K562 (cell line): ENCODE results near the gene ZNF687. TPM values are rescaled to one million over a fixed set of nuclear protein-coding genes. Genes with fewer than 3 reads are reported as not detected.

ENCODE experiments used
- ARNT ChIP-seq, 2 experiments: fragments of 450-650 bp; IDR thresholded peaks; 2 replicates each; pipeline ENCODE4 v1.6.1; 2016; ENCODE audit warnings: mild to moderate bottlenecking in 1 of 2
- CTCF ChIP-seq, 3 experiments: IDR thresholded peaks in 2 of 3; conservative IDR thresholded peaks in 1 of 3; 2 replicates each; pipeline ENCODE4 v1.5.1; 2011 to 2012; ENCODE audit warnings: low read length in 3 of 3, mild to moderate bottlenecking in 3 of 3, control low read depth in 2 of 3, improper control_type of control experiment in 1 of 3, inconsistent platforms in 1 of 3, low read depth in 1 of 3, mixed read lengths in 1 of 3, moderate library complexity in 1 of 3; ENCODE audit not compliant: insufficient read depth in 2 of 3
- DIDO1 ChIP-seq: fragments of 450-650 bp; IDR thresholded peaks from 2 replicates; pipeline ENCODE4 v1.6.1; 2016; ENCODE audit warnings: low read depth, missing biosample characterization, missing genetic modification characterization
- GTF2E2 ChIP-seq: fragments of 200-800 bp; sonication (Bioruptor generic); IDR thresholded peaks from 2 replicates; pipeline ENCODE4 v1.6.1; 2016; ENCODE audit warnings: missing genetic modification characterization, missing compliant biosample characterization
- ID3 ChIP-seq, 2 experiments: fragments of 250-450 bp in 1 of 2; fragments of 450-650 bp in 1 of 2; sonication (Bioruptor Pico) in 1 of 2; IDR thresholded peaks; 2 replicates each; pipeline versions ENCODE4 v1.6.1 to v1.8.0; 2016 to 2021; ENCODE audit warnings: mild to moderate bottlenecking in 2 of 2, moderate library complexity in 2 of 2, missing compliant biosample characterization in 1 of 2, missing genetic modification characterization in 1 of 2
- MGA ChIP-seq: fragments of 450-650 bp; IDR thresholded peaks from 2 replicates; pipeline ENCODE4 v1.6.1; 2016; ENCODE audit warnings: mild to moderate bottlenecking, moderate library complexity
- NONO ChIP-seq, 2 experiments: fragments of 200-400 bp in 1 of 2; fragments of 450-650 bp in 1 of 2; formaldehyde crosslinking in 1 of 2; IDR thresholded peaks; 2 replicates each; pipeline ENCODE4 v1.6.1; 2017; ENCODE audit warnings: low read depth in 2 of 2, mild to moderate bottlenecking in 2 of 2, moderate library complexity in 2 of 2, low read length in 1 of 2
- RFX1 ChIP-seq: fragments of 450-650 bp; IDR thresholded peaks from 2 replicates; pipeline ENCODE4 v1.6.1; 2016; ENCODE audit warnings: mild to moderate bottlenecking, moderate library complexity
- SRSF9 ChIP-seq: fragments of 200-400 bp; formaldehyde crosslinking; IDR thresholded peaks from 2 replicates; pipeline ENCODE4 v1.6.1; 2017; ENCODE audit warnings: low read depth, low read length, borderline replicate concordance
- ZNF384 ChIP-seq: IDR thresholded peaks from 2 replicates; pipeline ENCODE4 v1.6.1; 2012; ENCODE audit warnings: low read depth, low read length, improper control_type of control experiment
- polyA plus RNA-seq, 8 experiments: library from polyadenylated mRNA; depleted of rRNA in 4 of 8; stranded (reverse) in 5 of 8; unstranded in 3 of 8; fragments of >200 nt; fragmentation: Nextera tagmentation in 2 of 8; fragmentation: Illumina TruSeq in 1 of 8; extraction: Ambion mirVana in 2 of 8; extraction: Trizol in 1 of 8; gene quantifications; 2 replicates each; pipeline versions ENCODE4 v1.2.1 to v1.2.3, GENCODE V29; 2011 to 2014; ENCODE audit warnings: inconsistent platforms in 1 of 8, missing spikeins in 1 of 8
- total RNA-seq, 7 experiments: library from RNA; depleted of rRNA in 6 of 7; stranded (reverse); fragments of >200 nt in 6 of 7; fragmentation: Illumina TruSeq in 2 of 7; extraction: Trizol in 2 of 7; gene quantifications; 2 replicates each; pipeline versions ENCODE4 v1.2.1 to v1.2.3, GENCODE V29; 2011 to 2021; ENCODE audit warnings: low replicate concordance in 1 of 7

Gene ZNF687
- total and polyA plus RNA-seq, 9 of the 15 experiments (the other 6 are each of a cell fraction or from before 2014, with no cell fraction given) = 0.13 to 26.4 (median 10.6) TPM

DNA sequence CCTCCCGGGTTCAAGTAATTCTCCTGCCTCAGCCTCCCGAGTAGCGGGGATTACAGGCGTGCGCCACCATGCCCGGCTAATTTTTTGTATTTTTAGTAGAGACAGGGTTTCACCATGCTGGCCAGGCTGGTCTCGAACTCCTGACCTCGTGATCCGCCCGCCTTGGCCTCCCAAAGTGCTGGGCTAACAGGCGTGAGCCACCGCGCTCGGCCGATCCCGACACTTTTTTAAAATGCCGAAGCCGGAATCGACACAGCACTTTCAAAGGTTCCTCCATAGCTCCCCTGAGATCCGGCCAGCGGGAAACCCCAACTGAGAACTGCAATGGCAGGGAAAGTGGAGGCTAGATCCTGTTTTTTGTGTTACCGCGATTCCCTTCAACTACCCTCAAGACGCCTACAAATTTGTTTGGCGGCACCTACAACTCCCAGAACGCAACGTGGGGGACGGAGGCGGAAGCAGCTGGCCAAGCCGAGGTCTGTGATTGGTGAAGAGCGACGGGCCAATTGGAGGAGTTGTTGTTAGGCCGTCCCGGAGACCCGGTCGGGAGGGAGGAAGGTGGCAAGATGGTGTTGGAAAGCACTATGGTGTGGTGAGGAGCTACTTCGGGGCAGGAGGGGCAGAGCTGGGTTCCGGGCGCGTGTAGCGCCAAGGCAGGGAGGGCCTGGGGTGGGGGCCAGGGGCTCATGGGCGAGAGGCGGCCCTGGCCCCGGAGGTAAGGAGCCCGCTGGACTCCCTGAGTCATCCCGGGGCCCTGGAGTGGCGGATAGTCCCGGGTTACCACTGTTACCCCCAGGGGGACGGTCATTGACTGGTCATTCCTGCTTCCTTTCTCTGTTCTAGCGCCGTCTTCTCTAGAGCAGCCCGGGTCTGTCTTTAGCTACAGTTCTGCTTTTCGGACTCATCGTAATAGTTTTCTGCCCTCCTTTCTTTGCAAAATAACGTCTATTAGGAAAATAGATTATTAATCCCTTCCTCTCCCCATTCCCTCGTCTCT lies 27.6 kb upstream of the ZNF687 start, which contains the start of gene PSMD4 (continued):
- TF ChIP-seq MGA (peak; percentile 59), CTCF (IDR thresholded peaks at IDR 0.05 in 2 of 3, conservative IDR thresholded peaks at IDR 0.05 in 1 of 3; ENCODE audit: insufficient read depth in 2 of 3, low read depth in 1 of 3, low read length in 3 of 3) (no peak), GTF2E2 (no peak; the same call in 1 of the 2 replicates), DIDO1 (tag) (no peak), SRSF9 (no peak), ID3 (CRISPR knock-in tag; IDR thresholded peaks at IDR 0.05) (no peak), ID3 (tag; IDR thresholded peaks at IDR 0.05) (no peak), ZNF384 (no peak), NONO (IDR thresholded peaks at IDR 0.05; ENCODE audit: low read depth in 2 of 2, low read length in 1 of 2) (no peak), RFX1 (peak; percentile 46; the same call in 1 of the 2 replicates), ARNT (IDR thresholded peaks at IDR 0.05) (peak in 1 of 2 experiments; percentile 52; a peak in 1 of 4 replicates)
